T1000 (cell line): ENCODE data around the gene ARL3.
A peak's percentile ranks its signal among the peaks of the same experiment; 100 is the strongest.

Experiments used
- DNase-seq: peaks from one replicate; lab custom pipeline; 2025; ENCODE audit warnings: mixed read lengths; lab: John Stamatoyannopoulos, UW

ARL3 gene

GRCh38 chr10:102639537-102639936 lies 74.7 kb downstream of the ARL3 start:
- DNase-seq: no peak

DNA sequence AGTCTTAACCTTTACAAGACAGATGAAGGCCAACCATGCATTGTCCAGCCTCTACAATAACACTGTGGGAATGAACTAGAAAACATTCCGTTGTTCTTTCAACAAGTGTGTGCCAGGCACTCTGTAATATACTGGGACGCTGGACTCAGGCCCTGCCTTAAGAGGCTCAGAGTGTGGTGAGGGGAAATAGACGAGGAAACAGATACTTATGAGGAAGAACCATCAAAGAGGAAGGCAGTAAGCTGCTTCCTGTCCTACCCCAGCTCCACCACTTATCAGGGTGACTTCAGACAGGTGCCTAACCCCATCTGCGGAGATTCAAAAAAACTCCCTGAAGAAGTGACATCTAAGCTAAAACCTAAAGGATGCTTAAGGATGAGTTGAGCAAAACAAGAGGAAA lies 78.8 kb downstream of the ARL3 start:
- DNase-seq: no peak

DNA sequence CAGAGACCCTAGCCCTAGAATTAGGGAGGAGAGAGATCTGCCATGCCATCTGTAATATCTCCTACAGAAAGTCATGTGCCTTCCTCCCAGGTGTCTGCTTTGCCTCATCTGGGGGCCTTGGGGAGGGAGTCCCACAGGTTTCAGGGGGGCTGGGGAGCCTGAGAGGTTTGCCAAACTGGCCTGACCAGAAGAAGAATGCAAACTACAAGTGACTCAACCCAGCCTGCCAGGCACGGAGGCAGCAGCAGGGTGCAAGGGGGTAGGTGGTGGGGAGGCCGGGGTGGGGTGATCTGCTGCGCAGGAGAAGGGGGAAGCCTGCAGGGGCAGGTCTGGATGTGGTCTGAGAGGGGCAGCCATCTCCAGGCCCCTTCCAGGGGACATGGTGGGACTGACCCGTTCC lies 79.5 kb downstream of the ARL3 start:
- no peak for DNase-seq

- no peak for DNase-seq
Measured at GRCh38 chr10:102633848-102634247, 80.3 kb downstream of the ARL3 start.

DNA sequence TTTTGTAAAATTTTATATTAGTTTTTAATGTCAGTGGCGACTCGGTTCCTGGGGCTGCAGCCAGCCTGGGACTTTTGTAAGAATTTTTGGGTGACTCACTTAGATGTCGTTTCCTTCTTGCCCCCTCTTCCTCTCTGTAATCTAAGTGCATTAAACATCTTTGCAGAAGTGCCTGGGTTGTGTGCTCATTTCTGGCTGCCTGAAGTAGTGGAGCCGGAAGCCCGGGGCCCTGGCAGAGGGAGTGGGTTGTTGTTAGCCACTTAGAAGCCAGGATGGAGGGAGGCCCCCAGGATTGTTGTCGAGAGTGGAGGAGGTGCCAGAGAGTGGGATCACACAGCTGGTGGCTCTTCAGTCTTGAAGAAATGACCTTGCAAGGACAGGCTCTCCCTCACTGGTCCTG lies 80.9 kb downstream of the ARL3 start:
- DNase-seq: no peak

DNA sequence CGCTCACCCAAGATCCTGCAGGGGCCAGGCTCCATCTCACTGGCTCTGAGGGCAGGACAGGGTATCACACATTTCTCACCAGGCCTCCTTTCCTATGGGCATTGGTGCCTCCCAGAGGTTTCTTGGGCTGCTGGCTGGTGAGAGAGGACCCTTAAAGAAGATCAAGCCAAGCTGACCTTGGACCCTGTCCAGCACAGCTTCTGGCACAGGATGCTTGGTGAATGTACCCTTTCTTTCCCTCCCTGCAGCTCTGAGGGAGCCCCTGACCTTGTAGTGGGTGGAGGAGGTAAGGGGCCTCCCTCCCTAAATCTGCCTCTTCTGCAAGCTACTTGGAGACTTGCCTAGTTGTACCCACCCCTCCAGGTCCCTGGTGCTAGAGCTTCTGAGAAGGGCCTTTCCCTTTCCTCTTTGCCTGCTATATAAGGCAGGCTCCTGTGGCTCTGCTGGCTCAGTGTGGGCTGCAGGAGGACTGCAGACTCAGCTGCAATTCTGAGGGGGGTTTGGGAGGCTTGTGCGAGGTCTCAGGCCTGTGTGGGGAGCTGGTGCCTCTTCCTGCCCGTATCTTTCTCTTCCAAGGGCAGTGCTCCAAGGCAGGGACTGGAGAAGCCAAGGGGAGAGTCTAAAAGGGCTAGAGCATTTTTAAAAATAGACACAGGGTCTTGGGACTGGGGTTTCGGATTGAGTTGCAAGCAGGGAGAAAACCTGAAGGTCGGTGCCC lies 81.6 kb downstream of the ARL3 start:
- no peak for DNase-seq

- DNase-seq: no peak
Measured at GRCh38 chr10:102631525-102632393, 82.4 kb downstream of the ARL3 start.

- DNase-seq: no peak
Measured at GRCh38 chr10:102630663-102631062, 83.5 kb downstream of the ARL3 start.

DNA sequence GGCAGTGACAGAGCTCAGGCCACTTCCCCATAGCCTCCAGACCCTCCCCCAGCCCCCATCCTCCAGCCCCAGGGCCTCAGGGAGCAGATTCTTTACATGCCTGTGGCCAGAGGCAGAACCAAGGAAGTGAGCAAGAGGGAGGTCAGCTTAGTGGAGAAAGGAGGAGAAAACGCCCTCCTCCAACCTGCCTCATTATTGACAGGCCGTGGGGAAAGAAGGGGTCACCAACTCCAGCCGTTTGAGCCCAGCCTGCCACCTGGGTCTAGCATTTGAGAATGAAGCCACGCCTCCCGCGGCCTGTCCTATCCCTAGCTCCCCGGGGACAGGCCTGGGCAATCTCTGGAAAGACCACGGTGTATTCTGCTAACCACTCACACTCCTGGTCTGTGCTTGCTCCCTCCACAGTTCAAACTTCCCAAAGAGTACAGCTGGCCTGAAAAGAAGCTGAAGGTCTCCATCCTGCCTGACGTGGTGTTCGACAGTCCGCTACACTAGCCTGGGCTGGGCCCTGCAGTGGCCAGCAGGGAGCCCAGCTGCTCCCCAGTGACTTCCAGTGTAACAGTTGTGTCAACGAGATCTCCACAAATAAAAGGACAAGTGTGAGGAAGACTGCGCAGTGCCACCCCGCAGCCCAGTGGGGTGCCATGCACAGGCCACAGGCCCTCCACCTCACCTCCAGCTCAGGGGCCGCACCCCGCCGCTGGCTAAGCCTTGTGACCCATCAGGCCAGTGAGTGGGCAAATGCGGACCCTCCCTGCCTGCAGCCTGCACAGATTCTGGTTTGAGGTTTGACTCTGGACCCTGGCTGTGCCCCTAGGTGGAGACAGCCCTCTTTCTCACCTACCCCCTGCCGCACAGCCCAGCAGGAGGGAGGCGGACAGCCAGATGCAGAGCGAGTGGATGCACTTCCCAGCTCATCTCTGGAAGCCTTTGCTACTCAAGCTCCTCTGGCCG lies 84.3 kb downstream of the ARL3 start:
- DNase-seq: peak; percentile 61

DNA sequence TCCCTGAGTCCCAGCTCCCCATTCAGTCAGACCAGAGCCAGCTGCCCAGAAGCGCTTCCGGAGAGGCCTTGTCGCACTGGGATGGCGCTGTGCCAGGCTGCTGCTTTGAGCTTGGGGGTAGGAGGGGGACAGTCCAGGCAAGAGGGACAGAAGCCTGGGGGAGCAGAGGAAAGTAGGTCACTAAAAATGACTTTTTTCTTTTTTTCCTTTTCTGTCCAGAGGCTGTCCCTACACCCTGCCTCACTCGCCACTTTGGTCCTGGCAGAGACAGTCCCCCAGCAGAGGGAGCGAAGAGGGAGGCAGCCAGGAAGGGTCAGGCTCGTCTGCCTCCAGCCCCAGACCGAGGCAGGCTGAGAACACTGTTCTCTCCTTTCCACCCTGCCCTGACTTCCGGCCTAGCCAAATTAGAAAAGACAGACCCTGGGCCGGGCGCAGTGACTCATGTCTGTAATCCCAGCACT lies 85.7 kb downstream of the ARL3 start:
- DNase-seq: no peak

DNA sequence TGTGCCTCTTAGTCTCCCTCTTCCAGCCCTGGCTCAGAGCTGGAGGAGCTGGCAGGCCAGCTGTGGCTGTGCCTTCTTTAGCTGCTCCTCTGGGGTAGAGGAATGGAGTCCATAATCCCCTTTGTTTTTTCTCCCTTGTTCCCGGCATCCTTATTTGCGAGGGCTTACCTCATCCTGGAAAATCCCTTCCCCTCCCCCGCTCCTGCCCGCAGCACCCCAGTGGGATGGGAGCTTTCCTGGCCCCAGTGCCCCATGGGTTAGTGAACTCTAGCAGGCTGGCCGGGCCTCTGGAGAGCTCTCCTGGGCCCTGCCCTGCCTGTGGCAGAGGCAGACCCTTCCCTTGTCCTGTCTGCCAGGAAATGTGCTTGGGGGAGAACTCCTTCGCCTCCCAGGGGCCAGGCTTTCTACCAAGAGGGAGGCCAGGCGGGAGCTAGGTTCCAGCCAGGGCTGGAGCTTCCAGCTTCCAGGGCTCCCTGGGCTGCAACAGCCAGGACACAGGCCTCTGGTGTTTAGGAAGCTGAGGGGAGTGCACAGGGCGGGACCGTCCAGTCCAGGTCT lies 86.4 kb downstream of the ARL3 start:
- peak; percentile 44 for DNase-seq

DNA sequence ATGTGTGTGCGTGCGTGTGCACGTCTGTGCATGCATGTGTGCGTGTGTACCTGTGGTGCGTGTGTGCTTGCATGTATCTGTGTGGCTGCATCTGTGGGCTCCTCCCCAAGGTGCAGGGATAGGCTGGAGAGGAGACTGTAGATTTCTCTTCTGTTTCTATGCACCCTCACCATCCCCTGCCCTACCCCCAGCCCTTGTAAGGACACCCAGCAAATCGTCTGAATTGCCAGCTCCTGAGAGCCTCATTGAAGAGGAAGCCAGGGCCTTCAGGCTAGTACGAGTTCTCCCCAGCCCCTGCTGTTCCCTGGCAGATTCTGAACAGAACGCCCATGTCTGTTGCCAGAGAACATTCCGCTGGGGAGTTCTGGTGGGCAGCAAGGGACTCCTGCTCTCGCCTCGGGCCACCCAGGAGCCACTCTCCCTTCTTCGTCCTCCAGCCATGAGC lies 86.9 kb downstream of the ARL3 start:
- DNase-seq: no peak

- no peak for DNase-seq
Measured at GRCh38 chr10:102626026-102626685, 88.0 kb downstream of the ARL3 start.

- no peak for DNase-seq
Measured at GRCh38 chr10:102624751-102625645, 89.2 kb downstream of the ARL3 start.

DNA sequence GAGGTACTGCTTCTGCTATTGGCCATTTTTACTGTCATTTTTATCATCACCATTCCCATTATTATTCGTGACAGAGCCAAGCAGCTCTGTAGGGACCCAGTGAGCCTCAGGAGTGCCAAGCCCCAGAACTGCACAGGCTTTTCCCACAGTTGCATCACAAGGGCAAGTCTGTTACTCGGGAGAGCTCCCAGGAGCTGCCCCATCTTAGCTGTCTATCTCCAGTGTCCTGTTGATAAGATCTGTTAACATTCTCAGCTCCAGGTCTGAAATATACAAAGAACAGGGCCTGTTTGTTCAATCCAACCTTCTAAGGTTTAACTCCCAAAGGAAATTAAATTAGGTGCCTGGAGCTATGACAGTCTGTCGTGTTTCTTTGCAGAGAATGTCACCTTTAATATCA lies 90.1 kb downstream of the ARL3 start:
- DNase-seq: no peak
